CD14-positive monocyte (primary cell): Measurements from ENCODE around the gene DOK5. TPM values are rescaled to one million over a fixed set of nuclear protein-coding genes. Genes with fewer than 3 reads are reported as not detected.

Experiments used
- DNase-seq, 3 donors: peaks; one replicate each; pipeline ENCODE4 v3.0.0-alpha.2; 2011 to 2022
- H2AFZ ChIP-seq: 2 replicates; pipeline ENCODE4 v1.6.0; 2012; ENCODE audit warnings: mild to moderate bottlenecking, low read depth, low read length, inconsistent platforms; ENCODE audit not compliant: insufficient read depth, poor library complexity, severe bottlenecking
- H3K27ac ChIP-seq, 2 donors: 1 replicate in 1 of 2; 2 replicates in 1 of 2; pipeline ENCODE4 v1.5.1; 2012 to 2013; ENCODE audit warnings: low read length in 2 of 2, control low read depth in 1 of 2, inconsistent platforms in 1 of 2, low read depth in 1 of 2, mild to moderate bottlenecking in 1 of 2
- H3K27me3 ChIP-seq, 2 donors: one replicate each; pipeline versions ENCODE4 v1.6.0 to v1.6.1; 2011 to 2013; ENCODE audit warnings: low read length in 2 of 2; ENCODE audit not compliant: control insufficient read depth in 2 of 2, insufficient read depth in 2 of 2
- H3K36me3 ChIP-seq, 2 donors: replicated peaks in 1 of 2; 1 replicate in 1 of 2; 2 replicates in 1 of 2; pipeline versions ENCODE4 v1.5.1 to v1.6.1; 2012 to 2013; ENCODE audit warnings: low read length in 2 of 2, control low read depth in 1 of 2, inconsistent platforms in 1 of 2, mild to moderate bottlenecking in 1 of 2; ENCODE audit not compliant: insufficient read depth in 2 of 2, control insufficient read depth in 1 of 2
- H3K4me1 ChIP-seq, 2 donors: 1 replicate in 1 of 2; 2 replicates in 1 of 2; pipeline versions ENCODE4 v1.5.1 to v1.6.1; 2012 to 2013; ENCODE audit warnings: low read length in 2 of 2, control low read depth in 1 of 2, inconsistent platforms in 1 of 2, mild to moderate bottlenecking in 1 of 2, moderate library complexity in 1 of 2; ENCODE audit not compliant: insufficient read depth in 2 of 2, control insufficient read depth in 1 of 2
- H3K4me2 ChIP-seq: replicated peaks from 2 replicates; pipeline ENCODE3; 2012; ENCODE audit warnings: low read length, moderate library complexity, mild to moderate bottlenecking; ENCODE audit not compliant: poor library complexity, severe bottlenecking; ENCODE audit errors: extremely low read depth
- H3K4me3 ChIP-seq, 3 experiments: fragments of 200-600 bp in 1 of 3; sonication (generic) in 1 of 3; replicated peaks in 1 of 3; 1 replicate in 2 of 3; 2 replicates in 1 of 3; pipeline ENCODE4 v1.5.1; 2011 to 2013; ENCODE audit warnings: low read length in 3 of 3, mild to moderate bottlenecking in 3 of 3, control low read depth in 2 of 3, low read depth in 2 of 3, inconsistent platforms in 1 of 3, moderate library complexity in 1 of 3
- H3K79me2 ChIP-seq: 2 replicates; pipeline ENCODE4 v1.6.0; 2012; ENCODE audit warnings: mild to moderate bottlenecking, control low read depth, inconsistent platforms, low read length, moderate library complexity; ENCODE audit not compliant: insufficient read depth
- H3K9ac ChIP-seq: 2 replicates; pipeline ENCODE4 v1.6.0; 2017; ENCODE audit warnings: low read length, mild to moderate bottlenecking; ENCODE audit not compliant: insufficient read depth, poor library complexity, severe bottlenecking
- H3K9me3 ChIP-seq, 2 donors: replicated peaks in 1 of 2; 1 replicate in 1 of 2; 2 replicates in 1 of 2; pipeline versions ENCODE4 v1.5.1 to v1.6.1; 2012 to 2013; ENCODE audit warnings: low read length in 2 of 2, control low read depth in 1 of 2; ENCODE audit not compliant: control insufficient read depth in 1 of 2, insufficient read depth in 1 of 2
- H4K20me1 ChIP-seq: 2 replicates; pipeline ENCODE4 v1.6.0; 2012; ENCODE audit warnings: mild to moderate bottlenecking, low read length, control low read depth, moderate library complexity; ENCODE audit not compliant: insufficient read depth
- H3K27ac Mint-ChIP-seq, 7 donors: one replicate each; pipeline ENCODE4 v1.8.0; 2020; ENCODE audit warnings: mild to moderate bottlenecking in 7 of 7, mixed read lengths in 7 of 7, moderate library complexity in 6 of 7, inconsistent platforms in 2 of 7
- H3K27me3 Mint-ChIP-seq, 3 donors: one replicate each; pipeline ENCODE4 v1.8.0; 2021 to 2022; ENCODE audit warnings: low read depth in 3 of 3, mild to moderate bottlenecking in 3 of 3, mixed read lengths in 3 of 3, moderate library complexity in 3 of 3, inconsistent platforms in 1 of 3
- H3K36me3 Mint-ChIP-seq, 2 donors: one replicate each; pipeline ENCODE4 v1.8.0; 2020; ENCODE audit warnings: mixed read lengths in 2 of 2, inconsistent platforms in 1 of 2, mild to moderate bottlenecking in 1 of 2
- H3K4me1 Mint-ChIP-seq: one replicate; pipeline ENCODE4 v1.8.0; 2020; ENCODE audit warnings: mild to moderate bottlenecking, mixed read lengths
- H3K4me3 Mint-ChIP-seq, 2 donors: one replicate each; pipeline ENCODE4 v1.8.0; 2020; ENCODE audit warnings: mild to moderate bottlenecking in 2 of 2, mixed read lengths in 2 of 2, moderate library complexity in 1 of 2
- H3K9me3 Mint-ChIP-seq, 7 donors: one replicate each; pipeline ENCODE4 v1.8.0; 2020 to 2022; ENCODE audit warnings: mixed read lengths in 7 of 7, mild to moderate bottlenecking in 6 of 7, moderate library complexity in 6 of 7, inconsistent platforms in 2 of 7
- WGBS: methylation state at CpG from one replicate; pipeline ENCODE4 v1.1.5; 2013; ENCODE audit warnings: missing lambda C conversion rate; ENCODE audit not compliant: insufficient coverage; 5-methylcytosine and 5-hydroxymethylcytosine counted together
- intact Hi-C, 2 donors: fragments of 100-400 bp; cut with micrococcal nuclease; formaldehyde crosslinking; loops; one replicate each; pipeline versions ENCODE4 v1.15.0 to v1.15.1; 2023
- polyA plus RNA-seq, 3 donors: library from polyadenylated mRNA; depleted of rRNA in 1 of 3; unstranded in 2 of 3; stranded (reverse) in 1 of 3; fragments of 300-500 nt in 2 of 3; fragments of >200 nt in 1 of 3; fragmentation: Illumina TruSeq in 2 of 3; gene quantifications; 1 replicate in 2 of 3; 2 replicates in 1 of 3; pipeline ENCODE4 v1.2.3, GENCODE V29; 2012 to 2021
- TF ChIP-seq, protein P1 (sequence below): fragments of 200-600 bp; IDR thresholded peaks from one replicate; pipeline ENCODE4 v1.8.0; 2022; ENCODE audit warnings: antibody characterized with exemption, mild to moderate bottlenecking

Gene DOK5
- polyA plus RNA-seq, 3 donors, result not detected

DNA sequence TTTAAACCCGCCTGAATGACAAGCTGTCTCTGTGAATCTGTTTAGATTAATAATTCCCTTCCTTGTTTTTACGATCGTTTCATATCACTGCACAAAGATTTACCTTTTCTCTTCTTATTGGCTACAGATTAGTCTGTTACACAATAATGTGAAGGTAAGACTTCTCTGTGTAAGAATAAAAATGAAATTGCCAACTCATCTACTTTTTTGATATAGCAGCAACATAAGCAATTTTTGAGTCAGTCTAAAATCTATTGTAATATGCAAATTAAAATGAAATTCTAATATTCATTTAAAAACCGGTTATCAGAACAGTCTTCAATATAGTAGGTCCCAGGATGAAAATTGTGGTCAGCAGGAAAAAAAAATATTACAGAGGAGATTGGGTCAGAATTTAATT is 155.2 kb downstream of the DOK5 start:
- no peak overlapping the region for H3K4me3 ChIP-seq
- TF ChIP-seq, protein P1, sequence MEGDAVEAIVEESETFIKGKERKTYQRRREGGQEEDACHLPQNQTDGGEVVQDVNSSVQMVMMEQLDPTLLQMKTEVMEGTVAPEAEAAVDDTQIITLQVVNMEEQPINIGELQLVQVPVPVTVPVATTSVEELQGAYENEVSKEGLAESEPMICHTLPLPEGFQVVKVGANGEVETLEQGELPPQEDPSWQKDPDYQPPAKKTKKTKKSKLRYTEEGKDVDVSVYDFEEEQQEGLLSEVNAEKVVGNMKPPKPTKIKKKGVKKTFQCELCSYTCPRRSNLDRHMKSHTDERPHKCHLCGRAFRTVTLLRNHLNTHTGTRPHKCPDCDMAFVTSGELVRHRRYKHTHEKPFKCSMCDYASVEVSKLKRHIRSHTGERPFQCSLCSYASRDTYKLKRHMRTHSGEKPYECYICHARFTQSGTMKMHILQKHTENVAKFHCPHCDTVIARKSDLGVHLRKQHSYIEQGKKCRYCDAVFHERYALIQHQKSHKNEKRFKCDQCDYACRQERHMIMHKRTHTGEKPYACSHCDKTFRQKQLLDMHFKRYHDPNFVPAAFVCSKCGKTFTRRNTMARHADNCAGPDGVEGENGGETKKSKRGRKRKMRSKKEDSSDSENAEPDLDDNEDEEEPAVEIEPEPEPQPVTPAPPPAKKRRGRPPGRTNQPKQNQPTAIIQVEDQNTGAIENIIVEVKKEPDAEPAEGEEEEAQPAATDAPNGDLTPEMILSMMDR, result no peak
- intact Hi-C loops, result no loop called here
- DNase-seq, result no peak
- H3K9me3 Mint-ChIP-seq, result no peaks in the 10 kb centered on the region
- H3K36me3 Mint-ChIP-seq, result no peaks in the 10 kb centered on the region
- no peak overlapping the region for H3K4me2 ChIP-seq
- WGBS, result no CpG with 5 or more reads among the region's 4 CpGs
- H3K4me1 Mint-ChIP-seq, result no peaks in the 10 kb centered on the region
- no peak overlapping the region for H3K27ac Mint-ChIP-seq
- no peaks in the 10 kb centered on the region for H3K36me3 ChIP-seq
- H2AFZ ChIP-seq, result no peak overlapping the region
- no peak overlapping the region for H3K4me3 Mint-ChIP-seq
- H3K79me2 ChIP-seq, result no peaks in the 10 kb centered on the region
- H3K27ac ChIP-seq, result no peak overlapping the region
- peaks cover 1 to 4% (median 3%) of the 10 kb centered on the region in 3 donors for H3K27me3 Mint-ChIP-seq
- H4K20me1 ChIP-seq, result no peaks in the 10 kb centered on the region
- no peaks in the 10 kb centered on the region for H3K27me3 ChIP-seq
- no peak overlapping the region for H3K9ac ChIP-seq
- H3K9me3 ChIP-seq, result no peaks in the 10 kb centered on the region
- H3K4me1 ChIP-seq, result no peaks in the 10 kb centered on the region

DNA sequence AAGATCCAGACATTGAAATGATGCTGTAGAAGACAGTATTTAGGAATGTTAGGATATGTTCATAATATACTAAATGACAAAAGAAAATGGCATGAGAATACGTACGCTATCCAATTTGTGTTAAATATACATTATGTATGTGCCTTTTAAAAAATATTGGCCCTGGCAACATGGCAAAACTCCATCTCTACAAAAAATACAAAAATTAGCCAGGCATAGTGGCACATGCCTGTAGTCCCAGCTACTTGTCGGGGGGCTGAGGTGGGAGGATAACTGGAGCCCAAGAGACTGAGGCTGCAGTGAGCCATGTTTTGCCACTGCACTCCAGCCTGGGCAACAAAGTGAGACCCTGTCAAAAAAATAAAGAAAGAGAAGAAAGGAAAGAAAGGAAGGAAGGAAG is 155.7 kb downstream of the DOK5 start:
- Mint-ChIP-seq H3K27me3 (peaks cover 0 to 4% (median 3%) of the 10 kb centered on the region in 3 donors), H3K9me3 (no peaks in the 10 kb centered on the region), H3K27ac (no peak overlapping the region), H3K4me3 (no peak overlapping the region), H3K36me3 (no peaks in the 10 kb centered on the region), H3K4me1 (no peaks in the 10 kb centered on the region)
- H3K4me1 ChIP-seq, result no peaks in the 10 kb centered on the region
- H3K79me2 ChIP-seq, result no peaks in the 10 kb centered on the region
- H3K36me3 ChIP-seq, result no peaks in the 10 kb centered on the region
- H3K4me2 ChIP-seq, result no peak overlapping the region
- no peak overlapping the region for H2AFZ ChIP-seq
- TF ChIP-seq, protein P1, result no peak
- H3K9me3 ChIP-seq, result no peaks in the 10 kb centered on the region
- no peaks in the 10 kb centered on the region for H4K20me1 ChIP-seq
- H3K4me3 ChIP-seq, result no peak overlapping the region
- DNase-seq, result no peak
- H3K27me3 ChIP-seq, result no peaks in the 10 kb centered on the region
- WGBS, result no CpG with 5 or more reads among the region's 3 CpGs
- H3K9ac ChIP-seq, result no peak overlapping the region
- H3K27ac ChIP-seq, result no peak overlapping the region
- intact Hi-C loops, result no loop called here
